SK-N-SH treated with all-trans-retinoic acid at 6 μM for 48 hours (cell line): Measurements from ENCODE around the gene SYNE3.

Experiments used
- ATAC-seq: fragments of 200-7000 bp; cut with Tn5 transposase; 3 replicates; pipeline ENCODE4 v1.9.1; 2020; ENCODE audit warnings: mild to moderate bottlenecking, moderate library complexity
- ARNTL ChIP-seq: fragments of 450-650 bp; formaldehyde crosslinking; IDR thresholded peaks from 2 replicates; pipeline ENCODE4 v1.5.0; 2020; ENCODE audit warnings: low read depth, mild to moderate bottlenecking, moderate library complexity, borderline replicate concordance
- BACH2 ChIP-seq: fragments of 250-450 bp; sonication (Bioruptor Pico); IDR thresholded peaks from 2 replicates; pipeline ENCODE4 v1.9.0; 2021; ENCODE audit warnings: mild to moderate bottlenecking, borderline replicate concordance
- CSDC2 ChIP-seq: fragments of 250-450 bp; sonication (Bioruptor Pico); IDR thresholded peaks from 2 replicates; pipeline ENCODE4 v1.5.0; 2020; ENCODE audit warnings: mild to moderate bottlenecking, moderate library complexity
- CSRNP3 ChIP-seq: fragments of 250-450 bp; sonication (Bioruptor Pico); IDR thresholded peaks from 2 replicates; pipeline ENCODE4 v1.5.1; 2021; ENCODE audit warnings: mild to moderate bottlenecking, moderate library complexity
- ESRRG ChIP-seq: fragments of 250-450 bp; sonication (Bioruptor Pico); IDR thresholded peaks from 2 replicates; pipeline ENCODE4 v1.6.1; 2021; ENCODE audit warnings: mild to moderate bottlenecking
- GLIS3 ChIP-seq: fragments of 250-450 bp; sonication (Bioruptor Pico); IDR thresholded peaks from 2 replicates; pipeline ENCODE4 v1.5.0; 2020; ENCODE audit warnings: mild to moderate bottlenecking, moderate library complexity
- ISL1 ChIP-seq: fragments of 250-450 bp; sonication (Bioruptor Pico); IDR thresholded peaks from 2 replicates; pipeline ENCODE4 v2.1.2; 2022; ENCODE audit warnings: mild to moderate bottlenecking, moderate library complexity
- OSR1 ChIP-seq: fragments of 250-450 bp; sonication (Bioruptor Pico); IDR thresholded peaks from 2 replicates; pipeline ENCODE4 v1.8.0; 2022; ENCODE audit warnings: moderate library complexity, mild to moderate bottlenecking, inconsistent platforms
- POU6F1 ChIP-seq: fragments of 250-450 bp; sonication (Bioruptor Pico); IDR thresholded peaks from 2 replicates; pipeline ENCODE4 v1.8.0; 2021; ENCODE audit warnings: low read depth, mild to moderate bottlenecking, moderate library complexity, borderline replicate concordance
- PPARA ChIP-seq: fragments of 250-450 bp; sonication (Bioruptor Pico); IDR thresholded peaks from 2 replicates; pipeline ENCODE4 v1.5.0; 2020; ENCODE audit warnings: mild to moderate bottlenecking, borderline replicate concordance
- RARB ChIP-seq: fragments of 250-450 bp; sonication (Bioruptor Pico); IDR thresholded peaks from 2 replicates; pipeline ENCODE4 v1.8.0; 2021; ENCODE audit warnings: mild to moderate bottlenecking, moderate library complexity
- SNAI2 ChIP-seq: fragments of 250-450 bp; sonication (Bioruptor Pico); IDR thresholded peaks from 2 replicates; pipeline ENCODE4 v1.5.0; 2020; ENCODE audit warnings: mild to moderate bottlenecking, moderate library complexity
- TCF4 ChIP-seq: fragments of 250-450 bp; sonication (Bioruptor Pico); IDR thresholded peaks from 2 replicates; pipeline ENCODE4 v1.8.0; 2021; ENCODE audit warnings: mild to moderate bottlenecking, moderate library complexity, borderline replicate concordance
- TOX ChIP-seq: fragments of 250-450 bp; sonication (Bioruptor Pico); IDR thresholded peaks from 2 replicates; pipeline ENCODE4 v1.8.0; 2021; ENCODE audit warnings: mild to moderate bottlenecking, moderate library complexity, borderline replicate concordance
- ZC3H10 ChIP-seq: fragments of 250-450 bp; sonication (Bioruptor Pico); IDR thresholded peaks from 2 replicates; pipeline ENCODE4 v1.5.1; 2021; ENCODE audit warnings: mild to moderate bottlenecking, moderate library complexity
- ZFP3 ChIP-seq: fragments of 250-450 bp; sonication (Bioruptor Pico); IDR thresholded peaks from 2 replicates; pipeline ENCODE4 v1.5.0; 2020; ENCODE audit warnings: mild to moderate bottlenecking, moderate library complexity
- ZFP30 ChIP-seq: fragments of 450-650 bp; formaldehyde crosslinking; IDR thresholded peaks from 2 replicates; pipeline ENCODE4 v1.5.0; 2022; ENCODE audit warnings: mild to moderate bottlenecking, moderate library complexity
- ZNF565 ChIP-seq: fragments of 450-650 bp; formaldehyde crosslinking; conservative IDR thresholded peaks from 2 replicates; pipeline ENCODE4 v1.5.0; 2020; ENCODE audit warnings: low read depth, mild to moderate bottlenecking, moderate library complexity
- ZNF70 ChIP-seq: fragments of 450-650 bp; formaldehyde crosslinking; IDR thresholded peaks from 2 replicates; pipeline ENCODE4 v1.5.0; 2020; ENCODE audit warnings: mild to moderate bottlenecking, moderate library complexity
- ZNF8 ChIP-seq: fragments of 450-650 bp; formaldehyde crosslinking; IDR thresholded peaks from 2 replicates; pipeline ENCODE4 v1.5.0; 2020; ENCODE audit warnings: mild to moderate bottlenecking, moderate library complexity

Gene SYNE3

GRCh38 chr14:95469134-95469481 lies 47.3 kb downstream of the SYNE3 start:
- TF ChIP-seq SNAI2 (CRISPR knock-in tag) (no peak), ZNF8 (CRISPR knock-in tag) (no peak), BACH2 (CRISPR knock-in tag) (no peak), TOX (CRISPR knock-in tag) (no peak), ZFP3 (CRISPR knock-in tag) (no peak), CSDC2 (CRISPR knock-in tag) (no peak), GLIS3 (no peak)
- no peak for ATAC-seq

GRCh38 chr14:95468448-95469133 lies 47.9 kb downstream of the SYNE3 start:
- TF ChIP-seq TCF4 (CRISPR knock-in tag) (no peak), ZFP3 (CRISPR knock-in tag) (no peak), ZNF565 (CRISPR knock-in tag) (no peak), RARB (no peak), CSDC2 (CRISPR knock-in tag) (no peak), ZNF70 (no peak), SNAI2 (CRISPR knock-in tag) (no peak), ARNTL (no peak), ZNF8 (CRISPR knock-in tag) (no peak), ESRRG (CRISPR knock-in tag) (no peak), PPARA (no peak), BACH2 (CRISPR knock-in tag) (no peak)
- ATAC-seq = no peak

GRCh38 chr14:95467657-95468056 lies 48.8 kb downstream of the SYNE3 start:
- TF ChIP-seq RARB (no peak), CSDC2 (CRISPR knock-in tag) (no peak), ZNF8 (CRISPR knock-in tag) (no peak), TOX (CRISPR knock-in tag) (no peak), OSR1 (no peak), CSRNP3 (CRISPR knock-in tag) (no peak), ZNF565 (CRISPR knock-in tag) (no peak), ZFP30 (CRISPR knock-in tag) (no peak), TCF4 (CRISPR knock-in tag) (no peak), ZC3H10 (CRISPR knock-in tag) (no peak), ESRRG (CRISPR knock-in tag) (no peak), ISL1 (no peak), POU6F1 (CRISPR knock-in tag) (no peak), PPARA (no peak), ARNTL (no peak), ZNF70 (no peak), BACH2 (CRISPR knock-in tag) (no peak), ZFP3 (CRISPR knock-in tag) (no peak)
- no peak for ATAC-seq

- no peak for ATAC-seq
- TF ChIP-seq BACH2 (CRISPR knock-in tag) = no peak
Observed at GRCh38 chr14:95467232-95467631, 49.2 kb downstream of the SYNE3 start.
